Activated T-cell treated with anti-CD3 and anti-CD28 coated beads, Interleukin-2, amount 50 U/mL, for 72 hours (primary cell): Measurements from ENCODE around the gene UIMC1. TPM values are rescaled to one million over a fixed set of nuclear protein-coding genes. Genes with fewer than 3 reads are reported as not detected.
A peak's percentile ranks its signal among the peaks of the same experiment; 100 is the strongest.

Source experiments
- ATAC-seq, 2 donors: fragments of 150-1000 bp; cut with Tn5 transposase; replicated peaks in 1 of 2; 2 replicates each; pipeline ENCODE4 v1.10.0; 2021; ENCODE audit warnings: moderate library complexity in 2 of 2, mild to moderate bottlenecking in 1 of 2
- DNase-seq, 2 donors: peaks; one replicate each; pipeline ENCODE4 v3.0.0; 2021 to 2022; ENCODE audit warnings: mixed read lengths in 1 of 2
- H3K27ac Mint-ChIP-seq: one replicate; pipeline ENCODE4 v1.8.0; 2022; ENCODE audit warnings: mild to moderate bottlenecking, moderate library complexity, mixed read lengths
- H3K27me3 Mint-ChIP-seq: one replicate; pipeline ENCODE4 v1.8.0; 2022; ENCODE audit warnings: low read depth, mixed read lengths
- H3K36me3 Mint-ChIP-seq, 2 donors: one replicate each; pipeline ENCODE4 v1.8.0; 2022; ENCODE audit warnings: mixed read lengths in 2 of 2, mild to moderate bottlenecking in 1 of 2; ENCODE audit not compliant: insufficient read depth in 2 of 2
- H3K4me1 Mint-ChIP-seq: one replicate; pipeline ENCODE4 v1.8.0; 2022; ENCODE audit warnings: low read depth, mixed read lengths
- H3K4me3 Mint-ChIP-seq, 2 donors: one replicate each; pipeline ENCODE4 v1.8.0; 2022; ENCODE audit warnings: mild to moderate bottlenecking in 2 of 2, mixed read lengths in 2 of 2, moderate library complexity in 2 of 2
- H3K9me3 Mint-ChIP-seq, 2 donors: one replicate each; pipeline ENCODE4 v1.8.0; 2022; ENCODE audit warnings: mixed read lengths in 2 of 2
- total RNA-seq, 2 donors: library from RNA; stranded (reverse); gene quantifications; one replicate each; pipeline ENCODE4 v1.2.3, GENCODE V29; 2022

Gene UIMC1
- total RNA-seq, 2 donors from 2014 or later: 62.8 to 76.5 TPM

DNA sequence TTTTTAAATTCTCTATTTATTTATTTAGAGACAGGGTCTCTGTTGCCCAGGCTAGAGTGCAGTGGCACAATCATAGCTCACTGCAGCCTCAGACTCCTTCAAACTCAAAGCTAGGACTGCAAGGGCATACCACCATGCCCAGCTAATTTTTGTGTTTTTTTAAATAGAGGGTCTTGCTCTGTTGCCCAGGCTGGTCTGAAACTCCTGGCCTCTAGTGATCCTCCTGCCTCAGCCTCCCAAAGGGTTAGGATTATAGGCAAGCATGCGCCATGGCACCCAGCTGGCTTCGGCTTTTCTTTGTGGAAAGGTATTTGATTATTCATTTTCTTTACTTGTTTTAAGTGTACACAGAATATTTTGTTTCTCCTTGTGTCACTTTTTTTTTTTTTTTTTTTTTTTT, 21.1 kb upstream of the UIMC1 start:
- H3K36me3 Mint-ChIP-seq: peaks cover 7 to 23% of the 10 kb centered on the region in 2 donors
- H3K4me3 Mint-ChIP-seq: no peak overlapping the region
- DNase-seq (no peak), ATAC-seq (no peak)
- H3K4me1 Mint-ChIP-seq: peaks cover 31% of the 10 kb centered on the region
- no peaks in the 10 kb centered on the region for H3K27me3 Mint-ChIP-seq
- no peak overlapping the region for H3K27ac Mint-ChIP-seq
- H3K9me3 Mint-ChIP-seq: peaks cover 3% of the 10 kb centered on the region in 2 donors

DNA sequence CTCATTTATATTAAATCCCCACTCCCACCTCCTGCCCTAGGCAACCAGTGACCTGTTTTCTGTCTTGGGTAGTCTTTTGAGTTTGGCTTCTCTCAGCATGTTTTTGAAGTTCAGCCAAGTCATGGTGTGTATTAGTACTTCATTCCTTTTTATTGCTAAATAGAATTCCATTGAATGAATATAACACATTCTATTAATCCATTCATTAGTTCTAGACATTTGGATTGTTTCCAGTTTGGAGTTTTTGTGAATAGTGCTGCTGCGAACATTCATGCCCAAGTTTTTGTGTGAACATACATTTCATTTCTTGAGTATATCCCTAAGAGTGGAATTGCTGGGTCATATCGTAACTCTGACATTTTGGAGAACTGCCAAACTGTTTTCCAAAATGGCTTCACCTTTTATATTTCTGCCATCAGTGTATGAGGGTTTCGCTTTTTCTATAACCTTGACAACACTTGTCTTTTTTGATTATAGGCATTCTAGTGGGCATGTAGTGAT, 18.6 kb upstream of the UIMC1 start:
- H3K27ac Mint-ChIP-seq: peak overlapping the region; percentile 48
- H3K36me3 Mint-ChIP-seq: peaks cover 7 to 12% of the 10 kb centered on the region in 2 donors
- no peak for DNase-seq
- H3K27me3 Mint-ChIP-seq: no peaks in the 10 kb centered on the region
- H3K9me3 Mint-ChIP-seq: peaks cover 0 to 1% of the 10 kb centered on the region in 2 donors
- H3K4me3 Mint-ChIP-seq: peak overlapping the region in 1 of 2 donors; percentile 51
- H3K4me1 Mint-ChIP-seq: peaks cover 36% of the 10 kb centered on the region
- ATAC-seq: no peak

DNA sequence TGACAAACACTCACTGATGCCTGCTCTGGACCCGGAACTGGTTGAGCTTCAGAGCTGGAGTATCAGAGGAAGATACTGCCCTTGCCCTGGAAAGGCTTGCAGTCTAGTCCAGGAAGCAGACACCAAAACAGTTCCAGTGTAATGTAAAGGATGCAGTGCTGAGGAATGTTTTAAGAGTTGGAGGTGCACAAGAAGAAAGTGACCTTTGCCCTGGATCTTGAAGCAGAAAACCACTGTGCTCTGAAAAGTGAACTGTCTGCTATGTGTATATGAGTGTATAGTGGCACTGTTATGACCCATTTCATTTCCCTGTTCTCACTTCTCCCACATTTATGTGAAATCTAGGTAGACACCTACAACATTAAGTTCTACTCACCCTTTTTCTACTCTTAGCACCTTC, 18.0 kb upstream of the UIMC1 start:
- Mint-ChIP-seq H3K36me3 (peaks cover 7 to 9% of the 10 kb centered on the region in 2 donors), H3K4me1 (peaks cover 36% of the 10 kb centered on the region), H3K4me3 (peak overlapping the region; percentile 51 to 56), H3K9me3 (peaks cover 0 to 1% of the 10 kb centered on the region in 2 donors), H3K27me3 (no peaks in the 10 kb centered on the region), H3K27ac (peak overlapping the region; percentile 25)
- DNase-seq (no peak), ATAC-seq (no peak)

DNA sequence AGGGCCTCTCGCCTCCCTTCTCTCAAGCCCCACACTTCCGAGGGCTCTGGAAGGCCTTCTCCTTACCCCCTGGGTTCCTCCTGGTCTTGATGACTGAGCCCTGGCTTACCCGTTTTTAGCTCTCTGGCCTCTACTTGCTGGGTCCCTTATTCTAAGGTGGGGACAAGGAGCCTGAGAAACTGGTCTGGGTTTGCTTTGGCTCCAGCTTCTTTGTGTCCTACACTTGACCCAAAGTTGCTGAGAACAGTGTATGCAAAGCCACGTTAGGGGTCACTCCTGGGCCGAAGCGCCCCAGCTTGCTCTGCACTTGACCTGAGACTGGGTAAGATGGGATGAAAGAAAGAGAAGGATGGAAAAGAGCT, 16.7 kb upstream of the UIMC1 start:
- Mint-ChIP-seq H3K36me3 (peaks cover 5 to 7% of the 10 kb centered on the region in 2 donors), H3K4me3 (peak overlapping the region; percentile 91 to 94), H3K9me3 (no peaks in the 10 kb centered on the region), H3K27ac (peak overlapping the region; percentile 96), H3K27me3 (no peaks in the 10 kb centered on the region), H3K4me1 (peaks cover 36% of the 10 kb centered on the region)
- ATAC-seq (peak in 1 of 2 donors; percentile 3), DNase-seq (peak; percentile 7 to 20)

DNA sequence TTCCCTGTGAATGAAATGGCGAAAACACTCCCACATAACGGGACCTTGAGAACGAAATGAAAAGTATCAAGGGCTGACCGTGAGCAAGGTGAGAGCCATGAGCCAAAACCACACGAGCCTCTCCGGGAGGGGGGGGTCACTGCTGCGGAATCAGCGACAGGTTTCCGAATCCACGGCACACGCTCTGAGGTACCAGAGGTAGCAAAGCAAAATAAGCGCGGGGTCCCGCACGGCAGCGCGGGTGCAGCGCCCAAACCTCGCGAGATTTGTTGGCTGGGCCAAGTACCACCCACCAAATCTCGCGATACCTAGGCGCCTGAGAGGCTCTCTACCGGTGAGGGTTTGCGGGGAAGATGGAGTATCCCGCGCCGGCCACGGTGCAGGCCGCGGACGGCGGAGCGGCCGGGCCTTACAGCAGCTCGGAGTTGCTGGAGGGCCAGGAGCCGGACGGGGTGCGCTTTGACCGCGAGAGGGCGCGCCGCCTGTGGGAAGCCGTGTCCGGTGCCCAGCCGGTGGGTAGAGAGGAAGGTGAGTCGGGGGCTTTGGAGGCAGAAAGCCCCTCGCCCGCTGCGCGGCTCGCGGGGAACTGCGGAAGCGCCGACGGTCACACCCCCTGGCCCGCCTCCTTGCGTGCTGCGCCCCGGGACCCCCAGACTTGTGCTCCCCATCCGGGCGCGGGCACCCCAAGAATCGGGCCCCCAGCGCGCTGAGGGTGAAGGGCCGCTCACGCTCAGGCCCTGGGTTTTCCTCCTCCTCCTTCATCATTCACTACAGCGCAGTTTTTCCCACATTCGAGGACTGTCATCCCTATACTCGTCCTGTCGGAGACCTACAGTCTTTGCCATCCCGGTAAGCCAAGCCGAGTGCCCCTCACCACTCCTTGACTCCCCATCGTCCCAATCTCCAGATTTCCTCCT, 16.1 kb upstream of the UIMC1 start, which contains the start of gene ZNF346:
Gene ZNF346 (plus strand): TSS at position 311 of the 917 bp plus-strand sequence. CDS start 43 bp downstream, at position 354.
- ATAC-seq (peak; percentile 97), DNase-seq (peak; percentile 95 to 96)
- H3K27ac Mint-ChIP-seq: peak within 1 kb of the TSS; percentile 96
- no peaks in the 10 kb centered on the region for H3K27me3 Mint-ChIP-seq
- H3K9me3 Mint-ChIP-seq: no peaks in the 10 kb centered on the region
- peaks cover 36% of the 10 kb centered on the region for H3K4me1 Mint-ChIP-seq
- H3K4me3 Mint-ChIP-seq: peak within 1 kb of the TSS; percentile 91 to 94
- peaks cover 5 to 7% of the 10 kb centered on the region in 2 donors for H3K36me3 Mint-ChIP-seq

DNA sequence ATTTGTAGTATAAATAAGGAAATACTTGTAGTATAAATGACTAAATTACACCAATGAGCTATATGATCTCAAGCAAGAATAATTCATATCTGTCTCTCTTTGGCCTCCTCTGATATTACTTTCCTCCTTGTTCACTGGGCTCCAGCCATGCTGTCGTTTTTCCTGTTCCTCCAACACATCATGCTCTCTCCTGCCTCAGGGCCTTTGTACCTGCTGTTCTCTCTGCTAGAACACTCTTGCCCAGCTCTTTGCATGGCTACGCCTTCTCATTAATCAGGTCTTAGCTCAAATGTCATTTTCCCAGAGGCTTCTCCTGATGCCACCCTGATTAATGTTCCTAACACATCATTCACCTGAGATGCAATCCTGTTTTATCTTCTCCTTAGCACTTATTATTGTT, 13.5 kb upstream of the UIMC1 start:
- ATAC-seq (no peak), DNase-seq (no peak)
- Mint-ChIP-seq H3K36me3 (peaks cover 3 to 7% of the 10 kb centered on the region in 2 donors), H3K27ac (no peak overlapping the region), H3K9me3 (no peaks in the 10 kb centered on the region), H3K4me1 (peaks cover 28% of the 10 kb centered on the region), H3K27me3 (no peaks in the 10 kb centered on the region), H3K4me3 (no peak overlapping the region)

DNA sequence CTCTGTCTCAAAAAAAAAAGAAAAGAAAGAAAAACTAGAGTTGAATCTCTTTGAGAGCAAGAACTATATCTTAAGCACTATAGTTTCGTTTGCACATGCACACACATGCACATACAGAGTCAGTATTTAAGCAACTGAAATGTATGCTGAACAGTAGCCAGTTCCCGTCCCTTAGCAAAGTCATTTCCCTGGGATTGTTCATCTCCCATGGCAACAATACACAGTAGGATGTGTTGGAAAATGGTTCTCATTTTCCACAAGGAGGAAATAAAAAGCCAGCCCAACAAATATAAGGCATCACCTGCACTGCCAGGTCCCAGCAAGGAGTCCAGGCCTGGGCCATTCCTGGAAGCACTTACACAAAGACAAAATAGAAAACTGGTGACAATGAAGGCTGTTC, 11.8 kb upstream of the UIMC1 start:
- H3K9me3 Mint-ChIP-seq: no peaks in the 10 kb centered on the region
- no peak overlapping the region for H3K4me3 Mint-ChIP-seq
- ATAC-seq: no peak
- H3K27ac Mint-ChIP-seq: no peak overlapping the region
- DNase-seq: no peak
- peaks cover 3 to 7% of the 10 kb centered on the region in 2 donors for H3K36me3 Mint-ChIP-seq
- peaks cover 14% of the 10 kb centered on the region for H3K4me1 Mint-ChIP-seq
- H3K27me3 Mint-ChIP-seq: no peaks in the 10 kb centered on the region

DNA sequence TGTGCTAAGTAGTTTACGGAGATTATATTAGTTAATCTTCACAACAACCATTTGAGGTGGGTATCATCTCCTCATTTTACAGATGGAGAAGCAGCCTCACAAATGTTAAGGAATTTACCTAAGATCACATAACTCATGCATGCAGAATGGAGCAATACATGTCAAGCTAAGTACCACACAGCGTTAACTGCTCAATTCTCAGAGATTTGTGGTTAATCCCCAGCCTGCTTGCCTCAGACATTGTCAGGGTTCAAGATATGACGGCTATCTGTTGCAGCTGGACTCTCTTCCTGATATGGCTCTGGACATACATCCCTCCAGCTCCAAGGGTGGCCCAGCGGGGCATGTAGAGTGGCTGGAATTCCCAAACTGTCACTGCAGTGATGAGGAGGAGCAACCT, 8.6 kb upstream of the UIMC1 start:
- ATAC-seq: no peak
- no peak overlapping the region for H3K27ac Mint-ChIP-seq

DNA sequence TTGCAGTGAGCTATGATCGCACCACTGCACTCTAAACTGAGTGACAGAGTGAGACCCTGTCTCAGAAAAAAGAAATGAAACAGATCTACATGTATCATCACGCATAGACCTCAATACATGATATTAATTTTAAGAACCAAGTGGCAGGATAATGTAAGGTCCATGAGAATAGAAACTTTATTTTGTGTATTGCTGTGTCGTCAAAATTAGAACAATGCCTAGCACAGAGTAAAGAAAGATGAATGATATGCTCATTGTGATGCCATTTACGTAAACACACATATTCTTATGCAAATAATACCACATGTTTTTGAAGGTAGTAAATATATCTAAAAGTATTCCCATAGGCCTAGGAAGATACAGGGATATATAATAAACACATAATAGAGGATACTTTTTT, 3.6 kb upstream of the UIMC1 start:
- H3K36me3 Mint-ChIP-seq: peaks cover 0 to 1% of the 10 kb centered on the region in 2 donors
- H3K27me3 Mint-ChIP-seq: no peaks in the 10 kb centered on the region
- H3K4me3 Mint-ChIP-seq: no peak overlapping the region
- no peaks in the 10 kb centered on the region for H3K9me3 Mint-ChIP-seq
- H3K27ac Mint-ChIP-seq: no peak overlapping the region
- peaks cover 16% of the 10 kb centered on the region for H3K4me1 Mint-ChIP-seq
- ATAC-seq (no peak), DNase-seq (no peak)

More for the DNA sequence above, 8.6 kb upstream of the UIMC1 start:
- DNase-seq: no peak
- no peaks in the 10 kb centered on the region for H3K9me3 Mint-ChIP-seq
- no peaks in the 10 kb centered on the region for H3K27me3 Mint-ChIP-seq
- H3K36me3 Mint-ChIP-seq: no peaks in the 10 kb centered on the region
- no peaks in the 10 kb centered on the region for H3K4me1 Mint-ChIP-seq
- no peak overlapping the region for H3K4me3 Mint-ChIP-seq

DNA sequence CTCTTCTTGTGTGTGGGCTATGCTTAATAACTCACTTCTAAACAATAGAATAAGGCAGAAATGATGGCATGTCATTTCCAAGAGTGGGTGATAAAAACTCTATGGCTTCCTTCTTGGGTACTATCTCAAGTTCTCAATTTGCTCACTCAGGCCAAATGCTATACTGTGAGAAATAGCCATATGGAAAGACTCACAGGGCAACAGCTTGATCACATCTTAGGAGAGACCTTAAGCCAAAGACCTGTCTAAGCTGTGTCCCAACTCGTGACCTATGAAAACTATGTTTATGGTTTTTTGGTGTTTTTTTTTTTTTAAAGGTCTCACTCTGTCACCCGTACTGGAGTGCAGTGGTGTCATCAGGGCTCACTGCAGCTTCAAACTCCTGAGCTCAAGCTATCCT, 2.1 kb upstream of the UIMC1 start:
- Mint-ChIP-seq H3K27me3 (no peaks in the 10 kb centered on the region), H3K4me3 (no peak overlapping the region), H3K36me3 (peaks cover 0 to 1% of the 10 kb centered on the region in 2 donors), H3K27ac (no peak overlapping the region), H3K9me3 (no peaks in the 10 kb centered on the region), H3K4me1 (peaks cover 31% of the 10 kb centered on the region)
- no peak for DNase-seq
- ATAC-seq: no peak

DNA sequence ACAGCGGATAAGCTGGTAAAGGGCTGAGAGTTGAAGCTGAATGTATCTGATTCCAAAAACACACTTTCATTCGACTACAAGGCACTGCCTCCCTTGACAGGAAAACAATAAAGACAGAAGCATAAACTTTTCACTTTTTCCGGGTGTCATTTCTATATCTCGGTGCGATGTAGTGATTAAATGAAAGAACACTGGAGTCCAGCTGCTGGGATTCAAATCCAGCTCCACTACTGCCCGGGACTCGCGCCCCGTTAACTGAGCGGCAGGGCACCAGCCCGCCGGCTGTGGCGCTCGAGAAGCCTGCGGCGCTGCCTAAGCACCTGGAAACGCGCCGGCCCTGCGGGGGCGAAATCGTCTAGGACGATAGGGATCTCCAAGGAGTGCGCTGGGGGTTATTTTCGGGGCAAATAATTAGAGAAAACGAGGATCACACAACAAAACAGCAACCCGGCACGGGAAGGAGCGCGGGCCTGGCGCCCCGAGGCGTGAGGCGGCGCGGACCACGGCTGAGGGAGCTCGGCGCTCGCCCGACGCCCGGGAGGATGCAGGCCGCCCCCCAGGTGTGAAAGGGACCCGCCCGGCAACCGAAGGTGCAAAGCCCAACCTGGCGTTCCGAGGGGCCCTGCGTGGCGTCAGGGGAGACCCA, 837 bp downstream of the UIMC1 start:
- no peaks in the 10 kb centered on the region for H3K9me3 Mint-ChIP-seq
- H3K4me1 Mint-ChIP-seq: peaks cover 42% of the 10 kb centered on the region
- peak overlapping the region; percentile 97 to 99 for H3K4me3 Mint-ChIP-seq
- H3K27me3 Mint-ChIP-seq: no peaks in the 10 kb centered on the region
- peak overlapping the region; percentile 96 for H3K27ac Mint-ChIP-seq
- peaks cover 0 to 3% of the 10 kb centered on the region in 2 donors for H3K36me3 Mint-ChIP-seq
- DNase-seq (peak; percentile 73 to 75), ATAC-seq (peak; percentile 66 to 68)

DNA sequence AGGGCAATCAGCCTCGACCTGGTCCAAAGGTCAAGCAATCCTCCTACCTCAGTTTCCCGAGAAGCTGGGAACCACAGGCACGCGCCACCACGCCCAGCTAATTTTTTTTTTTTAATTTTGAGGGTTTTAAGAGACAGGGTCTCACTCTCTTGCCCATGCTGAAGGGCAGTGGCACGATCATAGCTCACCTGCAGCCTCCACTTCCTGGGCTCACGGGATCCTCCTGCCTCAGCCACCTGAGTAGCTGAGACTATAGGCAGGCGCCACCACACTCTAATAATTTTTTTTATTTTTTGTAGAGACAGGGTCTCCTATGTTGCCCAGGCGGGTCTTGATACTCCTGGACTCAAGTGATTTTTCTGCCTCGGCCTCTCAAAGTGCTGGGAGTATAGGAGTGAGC, 1.6 kb downstream of the UIMC1 start:
- Mint-ChIP-seq H3K4me3 (peak overlapping the region; percentile 97 to 99), H3K27ac (peak overlapping the region; percentile 96), H3K36me3 (peaks cover 0 to 4% of the 10 kb centered on the region in 2 donors), H3K4me1 (peaks cover 42% of the 10 kb centered on the region), H3K27me3 (no peaks in the 10 kb centered on the region), H3K9me3 (no peaks in the 10 kb centered on the region)
- no peak for DNase-seq
- ATAC-seq: no peak

DNA sequence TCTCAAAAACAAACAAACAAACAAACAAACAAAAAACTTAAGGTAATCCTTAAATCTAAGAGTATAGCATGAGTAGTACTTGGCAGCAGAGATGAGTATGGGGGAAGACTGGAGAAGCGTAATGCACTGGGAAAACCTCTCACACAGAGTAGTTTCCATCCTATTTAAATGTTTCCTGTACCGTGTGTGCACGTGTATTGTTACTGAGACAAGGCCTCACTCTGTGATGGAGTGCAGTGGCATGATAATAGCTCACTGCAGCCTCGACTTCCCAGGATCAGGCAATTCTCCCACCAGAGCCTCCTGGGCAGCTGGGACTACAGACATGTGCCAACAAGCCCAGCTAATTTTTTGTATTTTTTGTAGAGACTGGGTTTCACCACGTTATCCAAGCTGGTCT, 2.9 kb downstream of the UIMC1 start:
- H3K4me3 Mint-ChIP-seq: peak overlapping the region; percentile 40 to 99
- peak overlapping the region; percentile 19 for H3K27ac Mint-ChIP-seq
- ATAC-seq: no peak
- H3K4me1 Mint-ChIP-seq: peaks cover 47% of the 10 kb centered on the region
- H3K9me3 Mint-ChIP-seq: no peaks in the 10 kb centered on the region
- H3K27me3 Mint-ChIP-seq: no peaks in the 10 kb centered on the region
- DNase-seq: no peak
- peaks cover 2 to 6% of the 10 kb centered on the region in 2 donors for H3K36me3 Mint-ChIP-seq
